ENCODE measurements around the gene MLLT6.

The MLLT6 gene

DNA sequence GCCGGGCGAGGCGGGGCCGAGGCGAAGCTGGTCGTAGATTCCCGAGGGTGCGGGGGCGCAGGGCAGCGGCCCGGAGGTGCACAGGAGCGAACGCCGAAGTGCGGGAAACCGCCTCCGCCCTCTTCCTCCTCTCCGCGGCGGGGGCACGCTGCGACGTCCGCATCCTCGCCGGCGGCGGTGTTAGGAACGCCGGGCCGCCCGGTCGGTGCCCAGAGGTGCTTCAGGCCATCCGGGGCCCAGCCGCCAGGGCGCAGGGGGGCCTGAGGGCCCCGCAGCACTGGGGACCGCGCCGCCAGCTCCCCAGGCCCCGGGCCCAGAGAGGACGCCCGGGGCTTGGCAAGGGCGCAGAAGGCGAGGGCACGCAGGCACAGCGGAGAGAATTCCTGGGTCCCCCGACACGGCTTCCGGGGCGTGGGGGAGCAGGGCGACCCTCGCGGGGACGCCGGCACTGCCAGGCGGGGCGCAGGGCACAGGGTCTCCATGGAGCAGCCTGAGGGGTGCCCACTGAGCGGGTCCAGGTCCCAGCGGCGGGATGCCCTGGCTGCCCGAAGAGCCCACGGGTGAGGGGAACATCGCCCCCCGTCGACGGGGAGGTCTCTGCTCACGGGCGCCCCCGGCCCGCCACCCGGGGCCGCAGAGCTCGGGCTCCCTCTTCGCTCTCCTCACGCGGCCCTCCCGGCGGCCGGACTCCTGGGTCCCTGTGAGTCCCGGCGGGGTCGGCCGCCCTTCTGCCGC lies 30.9 kb upstream of the MLLT6 start:
- in situ Hi-C loops (cut with MboI; ENCODE audit: low pct_unique_long_range_greater_than_20kb, low sequenced_read_pairs), result loop anchor here (10.0 kb wide), 1 partner anchor 61 kb away; the partner anchor contains the start of gene CISD3
- no peak for DNase-seq

DNA sequence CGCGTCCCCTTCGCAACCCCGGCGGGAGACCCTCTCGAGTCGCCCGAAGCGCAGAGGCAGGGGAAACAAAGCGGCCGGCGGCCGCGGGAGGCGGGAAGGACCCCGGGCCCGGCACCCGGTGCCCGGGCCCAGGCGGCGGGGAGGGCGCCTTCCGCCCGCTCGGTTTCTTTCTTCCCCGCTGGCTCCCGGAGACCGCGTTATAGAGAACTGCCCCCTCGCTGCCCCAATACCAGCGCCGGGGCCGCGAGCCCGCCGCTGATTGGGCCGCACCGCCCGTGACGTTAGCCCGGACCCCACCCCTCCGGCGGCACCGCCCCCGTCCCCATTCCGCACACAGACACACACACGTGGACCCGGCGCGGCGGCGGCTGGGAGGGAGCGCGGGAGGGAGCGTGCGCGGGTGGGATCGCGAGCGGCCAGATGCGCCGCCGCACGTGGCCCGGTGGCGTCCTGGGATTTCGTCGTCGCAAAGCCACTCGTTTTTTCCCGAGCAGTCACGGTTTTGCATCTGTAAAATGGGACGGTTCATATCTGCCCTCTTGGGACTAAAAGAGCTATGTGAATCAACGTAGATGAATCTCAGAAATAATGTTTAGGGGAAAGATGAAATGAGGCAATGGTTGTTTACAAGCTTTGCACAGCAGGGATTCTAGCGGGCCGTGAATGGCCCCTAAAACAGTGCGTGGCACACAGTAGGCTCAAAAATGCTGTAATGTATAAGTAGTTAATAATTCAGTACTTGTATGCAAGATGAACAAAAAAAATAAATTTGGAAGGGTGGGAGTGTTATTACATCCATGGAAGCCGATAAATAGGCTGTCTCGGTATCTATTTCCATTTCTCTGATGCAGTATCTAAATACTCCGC lies 30.1 kb upstream of the MLLT6 start, which contains the start of gene EPOP:
Gene EPOP (minus strand): TSS at position 209 of the 867 bp plus-strand sequence. CDS start 462 bp downstream, outside the sequence.
- in situ Hi-C loops (cut with MboI; ENCODE audit: low pct_unique_long_range_greater_than_20kb, low sequenced_read_pairs), result loop anchor here (10.0 kb wide), 1 partner anchor 60 kb away; the partner anchor contains the start of gene CISD3
- DNase-seq, result peak; percentile 87

DNA sequence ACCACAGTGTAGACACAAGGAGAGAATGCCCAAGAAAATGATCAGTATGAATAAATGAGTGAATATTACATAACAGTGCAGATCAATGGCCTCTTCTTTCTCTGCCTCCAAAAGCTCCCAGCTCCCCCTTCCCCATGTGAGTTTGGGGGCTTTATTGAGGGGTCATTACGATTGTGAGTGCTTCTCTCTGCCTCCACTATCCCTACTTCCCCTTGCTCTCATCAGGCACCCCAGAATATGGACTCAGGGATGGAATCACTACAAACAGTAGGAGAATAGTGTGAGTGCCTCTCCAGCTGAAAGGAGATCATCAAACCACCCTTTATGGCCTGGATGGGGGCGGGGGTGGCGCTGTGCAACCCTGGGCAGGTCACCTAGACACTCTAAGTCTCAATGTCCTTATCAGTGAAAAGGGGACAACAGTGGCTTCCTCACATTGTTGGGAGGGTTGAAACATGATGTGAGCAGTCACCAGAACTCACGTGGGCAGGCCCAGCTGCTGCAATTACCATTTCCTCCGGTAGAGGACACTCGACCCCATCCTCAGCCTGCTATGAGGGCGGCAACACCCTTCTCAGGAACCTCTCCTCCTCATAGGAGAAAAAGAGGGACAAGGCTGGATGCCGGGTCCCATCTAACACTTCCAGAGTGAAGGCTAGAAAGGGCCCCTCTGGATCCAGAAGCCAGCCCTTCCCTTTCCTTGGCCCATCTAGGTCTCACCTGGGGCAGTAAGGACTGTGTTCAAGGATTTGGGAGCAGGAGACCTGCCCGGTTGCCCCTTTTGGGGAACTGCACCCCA lies 28.2 kb upstream of the MLLT6 start:
- in situ Hi-C loops (cut with MboI; ENCODE audit: low pct_unique_long_range_greater_than_20kb, low sequenced_read_pairs), result loop anchor here (10.0 kb wide), 1 partner anchor 58 kb away; the partner anchor contains the start of gene CISD3
- peak; percentile 95 for DNase-seq

DNA sequence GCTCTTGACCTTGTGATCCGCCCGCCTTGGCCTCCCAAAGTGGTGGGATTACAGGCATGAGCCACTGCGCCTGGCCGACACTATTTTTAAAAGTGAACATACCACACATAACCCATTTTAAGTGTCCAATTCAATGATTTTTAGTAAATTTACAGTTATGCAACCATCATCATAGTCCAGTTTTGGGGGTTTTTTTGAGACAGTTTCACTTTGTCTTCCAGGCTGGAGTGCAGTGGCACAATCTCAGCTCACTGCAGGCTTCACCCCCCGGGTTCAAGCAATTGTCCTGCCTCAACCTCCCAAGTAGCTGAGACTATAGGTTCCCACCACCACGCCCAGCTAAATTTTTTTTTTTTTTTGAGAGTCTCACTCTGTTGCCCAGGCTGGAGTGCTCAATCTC lies 27.3 kb upstream of the MLLT6 start:
- no peak for DNase-seq
- in situ Hi-C loops (cut with MboI; ENCODE audit: low pct_unique_long_range_greater_than_20kb, low sequenced_read_pairs), result loop anchor here (10.0 kb wide), 1 partner anchor 57 kb away; the partner anchor contains the start of gene CISD3

DNA sequence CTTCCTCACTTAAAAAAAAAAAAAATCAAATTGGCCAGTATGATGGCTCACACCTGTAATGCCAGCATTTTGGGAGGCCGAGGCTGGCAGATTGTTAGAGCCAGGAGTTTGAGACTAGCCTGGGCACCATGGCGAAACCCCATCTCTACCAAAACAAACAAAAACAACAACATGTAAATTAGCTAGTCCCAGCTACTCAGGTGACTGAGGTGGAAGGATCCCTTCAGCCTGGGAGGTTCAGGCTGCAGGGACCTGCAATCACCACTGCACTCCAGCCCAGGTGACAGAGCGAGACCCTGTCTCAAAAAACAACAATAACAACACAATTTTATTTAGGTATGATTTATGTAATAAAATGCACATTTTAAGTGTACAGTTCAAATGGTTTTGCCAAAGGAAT lies 24.0 kb upstream of the MLLT6 start:
- in situ Hi-C loops (cut with MboI; ENCODE audit: low pct_unique_long_range_greater_than_20kb, low sequenced_read_pairs), result no loop called here
- DNase-seq, result no peak

DNA sequence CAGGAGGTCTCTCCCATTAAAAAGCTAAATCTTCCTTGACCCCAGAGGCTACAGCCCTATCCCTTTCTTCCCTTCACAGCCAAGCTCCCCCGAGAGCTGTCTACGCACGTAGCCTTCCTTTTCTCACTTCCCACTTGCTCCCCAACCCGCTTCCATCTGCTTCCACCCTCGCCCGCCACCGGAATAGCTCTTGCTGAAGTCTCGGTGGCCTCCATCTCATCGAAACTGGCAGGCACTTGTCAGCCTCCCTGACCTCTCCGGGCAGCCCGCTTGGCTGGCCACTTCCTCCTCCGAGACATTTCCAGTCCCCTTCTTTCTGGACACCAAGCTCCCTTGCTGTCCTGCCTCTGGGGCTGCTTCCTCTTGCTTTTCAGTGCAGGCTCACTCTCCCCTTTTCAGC lies 19.6 kb upstream of the MLLT6 start:
- no peak for DNase-seq
- in situ Hi-C loops (cut with MboI; ENCODE audit: low pct_unique_long_range_greater_than_20kb, low sequenced_read_pairs), result no loop called here

DNA sequence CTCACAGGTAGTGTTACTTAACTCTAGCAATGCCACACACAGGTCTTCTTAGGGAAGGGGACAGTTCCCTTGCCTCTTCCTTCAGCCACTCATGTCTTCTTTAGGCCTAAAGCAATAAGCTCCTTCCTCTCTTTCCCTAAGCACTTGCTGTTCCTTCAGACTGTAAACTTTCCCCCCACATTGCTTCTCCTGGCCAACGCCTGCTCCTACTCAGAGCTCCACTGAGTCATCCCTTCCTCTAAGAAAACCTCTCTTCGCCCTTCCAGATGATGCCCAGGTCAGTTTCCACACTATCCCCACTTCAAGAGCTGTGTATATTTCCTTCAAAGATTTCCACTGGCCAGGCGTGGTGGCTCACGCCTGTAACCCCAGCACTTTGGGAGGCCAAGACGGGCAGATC lies 17.8 kb upstream of the MLLT6 start:
- in situ Hi-C loops (cut with MboI; ENCODE audit: low pct_unique_long_range_greater_than_20kb, low sequenced_read_pairs), result no loop called here
- DNase-seq, result no peak

DNA sequence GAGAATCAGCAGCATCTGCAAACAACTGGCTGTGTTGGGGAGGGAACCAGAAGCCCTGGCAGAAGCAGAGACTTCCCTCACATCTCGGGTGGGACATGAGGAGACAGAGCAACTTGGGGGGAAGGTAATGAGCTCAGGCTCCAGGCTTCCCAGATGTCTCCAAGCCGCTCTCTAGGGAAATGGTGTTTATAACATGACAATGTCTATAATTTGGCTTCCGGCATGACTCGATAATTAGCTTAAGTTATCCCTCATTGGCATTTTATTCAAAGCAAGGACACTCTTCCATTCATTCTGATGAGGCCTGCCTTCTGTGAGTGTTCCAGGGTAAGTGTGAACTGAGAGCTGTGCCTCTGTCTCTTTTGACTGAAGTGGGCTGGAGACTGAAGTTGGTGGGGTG lies 14.7 kb upstream of the MLLT6 start:
- no peak for DNase-seq
- in situ Hi-C loops (cut with MboI; ENCODE audit: low pct_unique_long_range_greater_than_20kb, low sequenced_read_pairs), result no loop called here

DNA sequence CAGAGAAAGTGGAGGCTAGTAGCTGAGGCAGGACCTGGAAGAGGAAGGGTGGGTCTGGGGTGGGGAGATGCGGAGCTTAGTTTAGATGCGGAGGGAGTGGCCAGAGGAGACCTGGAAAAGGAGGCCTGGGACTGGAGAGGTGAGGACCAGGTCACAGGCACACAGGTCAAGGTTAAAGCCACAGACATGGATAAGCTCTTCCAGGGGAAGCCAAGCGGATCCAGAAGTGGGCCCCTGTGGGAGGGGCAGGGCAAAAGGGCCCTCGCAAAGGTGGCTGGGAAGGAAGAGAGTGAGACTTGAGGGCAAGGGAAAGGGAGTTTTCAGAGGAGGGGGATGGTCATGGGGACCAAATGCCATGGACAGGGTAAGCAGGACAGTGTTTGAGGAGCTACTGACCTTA lies 13.9 kb upstream of the MLLT6 start:
- no peak for DNase-seq
- in situ Hi-C loops (cut with MboI; ENCODE audit: low pct_unique_long_range_greater_than_20kb, low sequenced_read_pairs), result no loop called here

DNA sequence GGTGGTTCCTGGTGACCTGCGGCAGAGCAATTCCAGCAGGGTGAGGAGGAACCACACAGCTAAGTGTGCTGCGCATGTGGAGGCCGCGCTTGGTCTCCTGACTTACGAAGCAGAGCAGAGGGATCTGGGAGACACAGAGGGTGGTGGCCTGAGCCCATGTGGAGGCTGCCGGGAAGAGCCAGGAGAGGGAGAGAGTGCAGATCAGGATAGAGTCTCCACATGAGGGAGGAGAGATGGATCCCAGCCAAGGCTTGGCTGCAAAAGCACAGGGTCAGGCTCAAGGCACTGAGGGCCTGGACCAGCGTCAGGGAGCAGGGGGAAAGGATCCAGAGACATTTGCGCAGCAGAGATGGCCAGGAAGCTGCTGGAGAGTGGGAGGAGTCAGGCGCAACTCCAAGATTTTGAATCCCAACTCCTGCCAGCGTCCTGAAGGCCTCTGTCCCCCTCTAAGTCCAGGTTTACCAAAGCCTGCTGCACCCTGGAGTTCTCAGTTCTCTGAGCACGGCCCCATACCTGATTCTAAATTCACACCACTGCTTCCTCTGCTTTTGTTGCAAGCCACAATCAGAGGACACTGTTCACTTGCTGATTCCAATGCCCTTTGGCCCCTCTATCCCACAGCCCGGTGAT lies 11.3 kb upstream of the MLLT6 start:
- in situ Hi-C loops (cut with MboI; ENCODE audit: low pct_unique_long_range_greater_than_20kb, low sequenced_read_pairs), result no loop called here
- DNase-seq, result no peak

DNA sequence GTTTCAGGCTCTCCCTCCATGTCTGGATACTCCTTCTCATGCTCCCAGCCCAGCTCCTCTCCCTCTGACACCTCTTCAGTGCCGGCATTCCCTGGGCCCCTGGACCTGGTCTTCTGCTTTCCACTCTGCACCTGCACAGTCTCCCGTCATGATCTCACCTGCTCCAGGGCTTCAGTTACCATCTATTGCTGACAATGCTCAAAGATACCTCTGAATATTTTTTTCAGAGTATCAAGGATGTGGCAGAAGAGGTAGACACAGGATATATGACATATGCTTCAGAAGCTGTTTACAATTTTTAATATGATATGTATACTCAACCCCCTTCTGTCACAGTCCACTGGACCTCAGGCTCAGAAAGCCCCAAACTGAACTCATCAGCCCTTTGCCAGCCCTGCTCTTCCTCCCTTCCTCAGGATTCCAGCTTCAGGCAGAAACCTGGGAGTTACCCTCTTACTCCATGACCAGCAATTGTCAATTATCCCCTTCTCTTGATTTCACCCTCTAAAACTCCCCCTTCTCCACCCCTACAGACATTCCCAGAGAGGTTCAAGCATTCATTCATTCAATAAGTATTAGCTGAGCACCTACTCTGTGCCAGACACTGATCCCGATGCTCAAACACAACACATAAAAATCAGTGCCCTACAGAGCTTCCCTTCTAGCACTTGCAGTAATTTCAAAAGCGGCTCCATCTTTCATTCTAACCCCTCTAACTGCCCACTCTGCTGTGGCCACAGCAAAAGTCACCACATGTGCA lies 7.8 kb upstream of the MLLT6 start:
- no peak for DNase-seq
- in situ Hi-C loops (cut with MboI; ENCODE audit: low pct_unique_long_range_greater_than_20kb, low sequenced_read_pairs), result no loop called here

DNA sequence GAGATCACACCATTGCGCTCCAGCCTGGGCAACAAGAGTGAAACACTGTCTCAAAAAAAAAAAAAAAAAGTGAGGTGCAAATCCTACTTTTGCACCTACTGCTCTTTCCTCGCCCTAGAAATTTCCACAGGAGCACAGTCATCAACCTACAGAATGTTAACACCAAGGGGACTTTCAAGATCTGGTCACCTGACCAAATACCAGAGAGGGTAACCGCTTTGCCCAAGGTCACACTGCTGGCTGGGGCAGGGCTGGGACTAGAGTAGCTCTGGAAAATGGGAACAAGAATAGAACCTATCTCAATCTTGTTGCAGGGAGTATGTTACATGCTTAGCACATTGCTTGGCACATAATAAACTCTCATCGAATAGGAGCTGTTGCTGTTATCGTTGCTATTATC lies 6.3 kb upstream of the MLLT6 start:
- in situ Hi-C loops (cut with MboI; ENCODE audit: low pct_unique_long_range_greater_than_20kb, low sequenced_read_pairs), result no loop called here
- DNase-seq, result no peak

DNA sequence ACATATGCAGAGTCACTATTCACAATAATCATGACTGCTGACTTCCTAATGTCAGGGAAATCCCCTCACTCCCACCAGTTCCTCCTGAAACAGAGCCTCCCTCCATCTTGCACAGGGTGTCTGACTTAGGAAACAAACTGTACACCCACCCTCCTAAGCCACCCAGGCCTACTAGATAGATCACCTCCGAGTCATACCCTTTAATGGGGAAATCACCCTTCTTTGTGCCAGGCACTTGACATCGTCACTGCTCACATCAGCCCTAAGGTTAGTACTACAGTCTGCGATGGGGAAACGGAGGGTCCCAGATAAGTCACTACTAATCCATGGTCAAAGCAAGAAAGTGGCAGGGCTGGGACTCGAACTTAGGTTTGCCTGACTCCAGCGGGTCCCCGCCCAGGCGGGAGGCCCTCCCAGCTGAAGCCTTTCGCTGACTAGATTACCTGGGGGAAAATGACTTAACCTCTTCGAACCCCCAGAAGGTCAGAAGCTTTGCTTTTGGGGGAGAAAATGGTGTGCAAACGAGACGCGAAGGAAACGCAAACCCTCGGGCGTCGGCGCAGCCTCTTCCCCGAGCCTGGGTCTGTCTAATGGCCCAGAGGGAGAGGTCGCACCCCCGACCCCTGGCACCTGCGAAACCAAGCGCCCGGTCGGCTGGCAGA lies 3.4 kb upstream of the MLLT6 start:
- DNase-seq, result peak; percentile 73
- in situ Hi-C loops (cut with MboI; ENCODE audit: low pct_unique_long_range_greater_than_20kb, low sequenced_read_pairs), result no loop called here

DNA sequence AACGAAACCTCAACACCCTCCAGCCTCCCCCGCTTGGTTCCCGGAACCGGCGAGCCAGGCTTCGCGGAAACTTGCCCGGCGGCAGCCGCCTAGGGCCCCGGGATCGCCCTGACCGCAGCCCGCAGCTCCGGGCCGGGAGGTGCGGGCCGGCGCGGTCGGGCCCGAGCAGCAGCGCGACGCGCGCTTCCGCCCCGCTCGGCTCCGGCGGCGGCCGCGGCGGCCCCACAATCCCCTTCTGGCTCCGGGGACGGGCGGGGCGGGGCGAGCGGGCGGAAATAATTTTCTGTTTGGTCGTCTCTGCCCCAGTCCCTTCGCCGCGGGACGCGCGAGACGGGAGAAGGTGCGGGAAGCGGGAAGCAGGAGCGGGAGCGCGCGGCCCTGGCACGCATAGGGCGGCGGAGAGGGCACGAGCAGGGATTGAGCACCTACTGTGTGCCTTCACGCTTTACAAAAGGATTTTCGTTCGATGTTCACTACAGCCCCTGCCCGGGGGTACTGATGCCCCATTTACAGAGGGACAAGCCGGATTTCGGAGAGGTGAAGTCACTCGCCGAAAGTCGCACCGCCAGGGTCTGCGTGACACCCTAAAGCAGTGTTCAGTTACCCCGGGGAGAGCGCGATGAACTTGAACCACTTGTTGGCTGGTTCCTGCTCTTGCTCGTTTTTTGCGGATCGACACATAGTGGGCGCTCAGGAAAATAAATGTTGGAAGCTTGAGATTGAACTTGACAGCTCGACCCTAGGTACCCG lies 2.7 kb upstream of the MLLT6 start:
- peak; percentile 87 for DNase-seq
- in situ Hi-C loops (cut with MboI; ENCODE audit: low pct_unique_long_range_greater_than_20kb, low sequenced_read_pairs), result no loop called here

DNA sequence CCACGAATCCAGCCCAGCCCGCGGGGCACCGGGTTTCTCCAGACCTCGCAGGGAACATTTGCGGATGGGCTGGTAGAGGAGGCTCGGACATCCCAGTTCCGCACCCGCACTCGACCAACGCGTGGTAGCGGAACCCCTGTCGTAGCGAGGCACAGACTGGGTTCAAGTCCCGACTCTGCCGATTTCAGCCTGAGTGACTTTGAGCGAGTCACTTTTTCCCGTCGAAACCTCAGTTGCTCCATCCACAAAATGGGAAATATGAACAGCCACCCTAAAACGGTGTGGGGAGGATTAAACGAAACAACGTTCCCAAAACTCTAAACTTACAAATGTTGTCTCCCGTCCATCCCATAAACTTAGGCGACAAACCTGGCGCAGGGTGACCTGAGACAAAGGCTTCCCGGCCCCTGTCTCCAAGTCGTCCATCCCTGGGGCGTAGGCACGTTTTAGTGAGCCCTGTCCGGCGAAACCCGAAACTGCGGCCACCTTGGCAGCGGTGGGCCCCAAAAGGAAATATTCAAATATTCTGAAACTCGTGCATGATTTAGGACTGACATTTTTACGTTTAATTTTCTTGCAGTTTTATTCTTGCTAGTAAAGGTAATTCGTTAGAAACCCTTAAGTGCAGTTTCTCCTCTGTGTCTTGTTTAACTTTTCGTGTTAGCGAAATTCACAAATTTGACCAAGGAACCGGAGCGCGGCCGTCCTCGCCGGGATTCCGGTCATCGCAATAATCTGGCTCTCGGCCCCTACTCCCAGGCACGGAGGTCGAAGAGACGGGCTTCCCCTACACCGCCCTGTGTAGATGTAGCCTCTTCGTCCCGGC lies 1.9 kb upstream of the MLLT6 start:
- in situ Hi-C loops (cut with MboI; ENCODE audit: low pct_unique_long_range_greater_than_20kb, low sequenced_read_pairs), result no loop called here
- DNase-seq, result no peak
